HL-60/S4 treated with retinoic acid at 250 ng/mL for 4 days and 3 days (cell line): ENCODE results near the gene FREM3.

Experiments used
- in situ Hi-C: fragments of 300-500 bp; cut with MboI; formaldehyde crosslinking; loops from 2 replicates; pipeline ENCODE4 v1.7.0; 2022; ENCODE audit warnings: low sequenced_read_pairs

The FREM3 gene

GRCh38 chr4:143668930-143669552 lies 31.4 kb downstream of the FREM3 start:
- in situ Hi-C loops, result no loop called here

- in situ Hi-C loops, result no loop called here
Measured at GRCh38 chr4:143667461-143667860, 33.0 kb downstream of the FREM3 start.

GRCh38 chr4:143658336-143658735 lies 42.1 kb downstream of the FREM3 start:
- in situ Hi-C loops, result no loop called here

GRCh38 chr4:143654571-143654970 lies 45.9 kb downstream of the FREM3 start:
- in situ Hi-C loops, result no loop called here

GRCh38 chr4:143653031-143653430 lies 47.4 kb downstream of the FREM3 start:
- in situ Hi-C loops, result no loop called here

GRCh38 chr4:143643399-143643798 lies 57.1 kb downstream of the FREM3 start:
- in situ Hi-C loops, result no loop called here

- in situ Hi-C loops, result no loop called here
Measured at GRCh38 chr4:143642611-143643010, 57.9 kb downstream of the FREM3 start.

- in situ Hi-C loops, result no loop called here
Measured at GRCh38 chr4:143641361-143641760, 59.1 kb downstream of the FREM3 start.

GRCh38 chr4:143634763-143635162 lies 65.7 kb downstream of the FREM3 start:
- in situ Hi-C loops, result no loop called here

GRCh38 chr4:143633833-143634232 lies 66.6 kb downstream of the FREM3 start:
- in situ Hi-C loops, result no loop called here

GRCh38 chr4:143626134-143626911 lies 74.2 kb downstream of the FREM3 start:
- in situ Hi-C loops, result no loop called here

GRCh38 chr4:143625632-143626031 lies 74.8 kb downstream of the FREM3 start:
- in situ Hi-C loops, result no loop called here

GRCh38 chr4:143623896-143624295 lies 76.6 kb downstream of the FREM3 start:
- in situ Hi-C loops, result no loop called here

- in situ Hi-C loops, result no loop called here
Measured at GRCh38 chr4:143618811-143619210, 81.7 kb downstream of the FREM3 start.

GRCh38 chr4:143617994-143618679 lies 82.3 kb downstream of the FREM3 start:
- in situ Hi-C loops, result no loop called here

- in situ Hi-C loops, result no loop called here
Measured at GRCh38 chr4:143616771-143617170, 83.7 kb downstream of the FREM3 start.

- in situ Hi-C loops, result no loop called here
Measured at GRCh38 chr4:143609492-143609891, 91.0 kb downstream of the FREM3 start.

- in situ Hi-C loops, result no loop called here
Measured at GRCh38 chr4:143606480-143606879, 94.0 kb downstream of the FREM3 start.

GRCh38 chr4:143599827-143600226 lies 100.6 kb downstream of the FREM3 start:
- in situ Hi-C loops, result no loop called here

- in situ Hi-C loops, result no loop called here
Measured at GRCh38 chr4:143598816-143599215, 101.7 kb downstream of the FREM3 start.

- in situ Hi-C loops, result no loop called here
Measured at GRCh38 chr4:143597276-143597675, 103.2 kb downstream of the FREM3 start.

GRCh38 chr4:143587703-143588102 lies 112.8 kb downstream of the FREM3 start:
- in situ Hi-C loops, result no loop called here
